H1 (cell line): Measurements from ENCODE around the gene YIF1A. TPM values are rescaled to one million over a fixed set of nuclear protein-coding genes. Genes with fewer than 3 reads are reported as not detected.

Experiments
- MAFK ChIP-seq: IDR thresholded peaks from 2 replicates; pipeline ENCODE4 v1.6.1; 2012; ENCODE audit warnings: low read depth, mild to moderate bottlenecking, improper control_type of control experiment, low read length
- polyA plus RNA-seq, 7 experiments: library from polyadenylated mRNA; depleted of rRNA in 3 of 7; stranded (reverse) in 5 of 7; unstranded in 2 of 7; fragments of >200 nt in 5 of 7; fragments of 200-250 nt in 2 of 7; gene quantifications; 1 replicate in 5 of 7; 2 replicates in 1 of 7; 4 replicates in 1 of 7; pipeline versions ENCODE4 v1.2.1 to v1.2.3, GENCODE V29; 2011 to 2013; ENCODE audit warnings: missing spikeins in 2 of 7, mixed read lengths in 2 of 7
- total RNA-seq: library from RNA; stranded (reverse); fragmentation: NEBNext Ultra II Directional; extraction: Animal tissue kit (Norgen Biotek cat#: 25700); gene quantifications from 2 replicates; pipeline ENCODE4 v1.2.1, GENCODE V29; 2021

Gene YIF1A
- total and polyA plus RNA-seq, 2 of the 8 experiments (the other 6 are each of a cell fraction or from before 2014, with no cell fraction given), result 70.1 to 178 TPM

- TF ChIP-seq MAFK, result no peak
These were observed 26.8 kb downstream of the YIF1A start (continued) for GRCh38 chr11:66262191-66262590.
